HEK293 (cell line): Measurements from ENCODE around the gene MCCC2.

Experiments
- CTCF ChIA-PET: fragments of 350-600 bp; formaldehyde crosslinking; extraction: SDS; loops from one replicate; lab custom pipeline; 2021; ENCODE audit warnings: antibody characterized with exemption; lab: Yijun Ruan, JAX
- POLR2A ChIA-PET: fragments of 300-600 bp; formaldehyde crosslinking; extraction: SDS; loops from one replicate; lab custom pipeline; 2020; ENCODE audit warnings: antibody characterized with exemption, inconsistent platforms; lab: Yijun Ruan, JAX
- H3K27ac ChIP-seq: fragments of 200-500 bp; sonication (Bioruptor generic); 2 replicates; pipeline ENCODE4 v1.5.1; 2014; ENCODE audit warnings: low read depth, low read length, control low read depth, inconsistent platforms; ENCODE audit errors: extremely low read depth
- H3K36me3 ChIP-seq, 2 experiments: fragments of 200-500 bp in 1 of 2; sonication (Bioruptor generic) in 1 of 2; 1 replicate in 1 of 2; 2 replicates in 1 of 2; pipeline ENCODE4 v1.5.1; 2014 to 2017; ENCODE audit warnings: inconsistent platforms in 2 of 2, low read length in 2 of 2; ENCODE audit not compliant: control insufficient read depth in 2 of 2, insufficient read depth in 1 of 2
- H3K4me1 ChIP-seq: fragments of 200-500 bp; sonication (Bioruptor generic); 2 replicates; pipeline ENCODE4 v1.5.1; 2014; ENCODE audit warnings: mild to moderate bottlenecking, low read length, inconsistent platforms; ENCODE audit not compliant: control insufficient read depth, insufficient read depth
- H3K4me3 ChIP-seq: 2 replicates; pipeline ENCODE4 v1.5.1; 2011; ENCODE audit warnings: low read depth, mild to moderate bottlenecking, control low read depth, low read length, moderate library complexity
- H3K9me3 ChIP-seq: fragments of 200-500 bp; sonication (Bioruptor generic); 2 replicates; pipeline ENCODE4 v1.5.1; 2014; ENCODE audit warnings: low read depth, low read length, inconsistent platforms; ENCODE audit not compliant: control insufficient read depth, insufficient read depth
- INSM2 ChIP-seq: fragments of 450-650 bp; formaldehyde crosslinking; IDR thresholded peaks from 2 replicates; pipeline ENCODE4 v1.5.1; 2016; ENCODE audit warnings: missing biosample characterization, missing genetic modification characterization
- PATZ1 ChIP-seq: fragments of 450-650 bp; formaldehyde crosslinking; IDR thresholded peaks from 2 replicates; pipeline ENCODE4 v1.5.1; 2016; ENCODE audit warnings: missing biosample characterization, missing genetic modification characterization
- RBAK ChIP-seq: fragments of 450-650 bp; formaldehyde crosslinking; IDR thresholded peaks from 2 replicates; pipeline ENCODE4 v1.5.1; 2016; ENCODE audit warnings: missing biosample characterization, missing genetic modification characterization
- ZBTB48 ChIP-seq: fragments of 450-650 bp; formaldehyde crosslinking; IDR thresholded peaks from 2 replicates; pipeline ENCODE4 v1.5.1; 2016; ENCODE audit warnings: missing biosample characterization, missing genetic modification characterization
- ZNF133 ChIP-seq: fragments of 450-650 bp; formaldehyde crosslinking; IDR thresholded peaks from 2 replicates; pipeline ENCODE4 v1.5.1; 2016; ENCODE audit warnings: missing biosample characterization, missing genetic modification characterization
- ZNF175 ChIP-seq: fragments of 450-650 bp; formaldehyde crosslinking; IDR thresholded peaks from 2 replicates; pipeline ENCODE4 v1.5.1; 2016; ENCODE audit warnings: missing biosample characterization, missing genetic modification characterization
- ZNF184 ChIP-seq: fragments of 450-650 bp; IDR thresholded peaks from 2 replicates; pipeline ENCODE4 v1.5.1; 2018; ENCODE audit warnings: missing biosample characterization, mild to moderate bottlenecking, missing genetic modification characterization
- ZNF26 ChIP-seq: fragments of 450-650 bp; formaldehyde crosslinking; IDR thresholded peaks from 2 replicates; pipeline ENCODE4 v1.5.1; 2016; ENCODE audit warnings: missing biosample characterization, missing genetic modification characterization
- ZNF324 ChIP-seq: fragments of 450-650 bp; formaldehyde crosslinking; IDR thresholded peaks from 2 replicates; pipeline ENCODE4 v1.5.1; 2016; ENCODE audit warnings: missing biosample characterization, missing genetic modification characterization
- ZNF354C ChIP-seq: fragments of 450-650 bp; formaldehyde crosslinking; IDR thresholded peaks from 2 replicates; pipeline ENCODE4 v1.5.1; 2016; ENCODE audit warnings: missing biosample characterization, missing genetic modification characterization, low read depth, borderline replicate concordance
- ZNF391 ChIP-seq: fragments of 450-650 bp; formaldehyde crosslinking; IDR thresholded peaks from 2 replicates; pipeline ENCODE4 v1.5.1; 2016; ENCODE audit warnings: low read depth, missing biosample characterization, missing genetic modification characterization, borderline replicate concordance
- ZNF555 ChIP-seq: fragments of 450-650 bp; formaldehyde crosslinking; conservative IDR thresholded peaks from 2 replicates; pipeline ENCODE4 v1.5.1; 2017; ENCODE audit warnings: missing biosample characterization, mild to moderate bottlenecking, missing genetic modification characterization, inconsistent platforms
- ZNF561 ChIP-seq: fragments of 450-650 bp; IDR thresholded peaks from 2 replicates; pipeline ENCODE4 v1.5.1; 2018; ENCODE audit warnings: missing biosample characterization, missing genetic modification characterization, borderline replicate concordance
- ZNF658 ChIP-seq: fragments of 450-650 bp; formaldehyde crosslinking; IDR thresholded peaks from 2 replicates; pipeline ENCODE4; 2016; ENCODE audit warnings: missing biosample characterization, missing genetic modification characterization
- ZNF670 ChIP-seq: fragments of 450-650 bp; formaldehyde crosslinking; IDR thresholded peaks from 2 replicates; pipeline ENCODE4 v1.5.1; 2016; ENCODE audit warnings: missing biosample characterization, missing genetic modification characterization, low read depth
- ZNF704 ChIP-seq: fragments of 450-650 bp; formaldehyde crosslinking; IDR thresholded peaks from 2 replicates; pipeline ENCODE4 v1.5.1; 2016; ENCODE audit warnings: missing biosample characterization, missing genetic modification characterization
- ZSCAN23 ChIP-seq: fragments of 450-650 bp; formaldehyde crosslinking; IDR thresholded peaks from 2 replicates; pipeline ENCODE4 v1.5.1; 2016; ENCODE audit warnings: missing biosample characterization, missing genetic modification characterization
- ZSCAN30 ChIP-seq: fragments of 450-650 bp; IDR thresholded peaks from 2 replicates; pipeline ENCODE4 v1.5.1; 2018; ENCODE audit warnings: missing biosample characterization, mild to moderate bottlenecking, missing genetic modification characterization, moderate library complexity
- TF ChIP-seq, protein P1 (sequence below): fragments of 450-650 bp; formaldehyde crosslinking; optimal IDR thresholded peaks from 2 replicates; pipeline ENCODE3; 2016; ENCODE audit warnings: missing biosample characterization, mild to moderate bottlenecking, missing genetic modification characterization
- TF ChIP-seq, protein P2 (sequence below): fragments of 450-650 bp; formaldehyde crosslinking; IDR thresholded peaks from 2 replicates; pipeline ENCODE4 v1.5.1; 2016; ENCODE audit warnings: missing biosample characterization, missing genetic modification characterization
- TF ChIP-seq, protein P3 (sequence below): fragments of 450-650 bp; formaldehyde crosslinking; conservative IDR thresholded peaks from 2 replicates; pipeline ENCODE4 v1.5.1; 2016; ENCODE audit warnings: low read depth, missing biosample characterization, missing genetic modification characterization

Gene MCCC2

GRCh38 chr5:71633255-71634155 is 46.4 kb downstream of the MCCC2 start (continued):
- TF ChIP-seq ZNF555 (no peak), RBAK (tag by site-specific recombination) (no peak), ZNF561 (tag by site-specific recombination) (no peak), ZSCAN23 (tag by site-specific recombination) (no peak)
- TF ChIP-seq, protein P1, sequence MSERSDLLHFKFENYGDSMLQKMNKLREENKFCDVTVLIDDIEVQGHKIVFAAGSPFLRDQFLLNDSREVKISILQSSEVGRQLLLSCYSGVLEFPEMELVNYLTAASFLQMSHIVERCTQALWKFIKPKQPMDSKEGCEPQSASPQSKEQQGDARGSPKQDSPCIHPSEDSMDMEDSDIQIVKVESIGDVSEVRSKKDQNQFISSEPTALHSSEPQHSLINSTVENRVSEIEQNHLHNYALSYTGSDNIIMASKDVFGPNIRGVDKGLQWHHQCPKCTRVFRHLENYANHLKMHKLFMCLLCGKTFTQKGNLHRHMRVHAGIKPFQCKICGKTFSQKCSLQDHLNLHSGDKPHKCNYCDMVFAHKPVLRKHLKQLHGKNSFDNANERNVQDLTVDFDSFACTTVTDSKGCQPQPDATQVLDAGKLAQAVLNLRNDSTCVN (tag by site-specific recombination) = no peak

DNA sequence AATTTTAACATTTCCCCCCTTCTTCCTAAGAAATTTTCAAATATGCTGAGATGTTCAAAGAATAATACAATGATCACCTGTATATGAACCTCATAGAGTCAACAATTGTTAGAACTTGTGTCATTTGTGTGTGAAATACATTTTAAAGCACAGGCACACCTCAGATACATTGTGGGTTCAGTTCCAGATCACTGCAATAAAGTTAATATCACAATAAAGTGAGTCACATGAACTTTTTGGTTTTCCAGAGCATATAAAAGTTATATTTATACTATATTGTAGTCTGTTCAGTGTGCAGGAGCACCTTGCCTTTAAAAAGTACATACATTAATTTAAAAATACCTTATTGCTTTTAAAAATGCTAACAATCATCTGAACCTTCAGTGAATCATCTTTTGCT is 50.0 kb downstream of the MCCC2 start:
- TF ChIP-seq, protein P2, sequence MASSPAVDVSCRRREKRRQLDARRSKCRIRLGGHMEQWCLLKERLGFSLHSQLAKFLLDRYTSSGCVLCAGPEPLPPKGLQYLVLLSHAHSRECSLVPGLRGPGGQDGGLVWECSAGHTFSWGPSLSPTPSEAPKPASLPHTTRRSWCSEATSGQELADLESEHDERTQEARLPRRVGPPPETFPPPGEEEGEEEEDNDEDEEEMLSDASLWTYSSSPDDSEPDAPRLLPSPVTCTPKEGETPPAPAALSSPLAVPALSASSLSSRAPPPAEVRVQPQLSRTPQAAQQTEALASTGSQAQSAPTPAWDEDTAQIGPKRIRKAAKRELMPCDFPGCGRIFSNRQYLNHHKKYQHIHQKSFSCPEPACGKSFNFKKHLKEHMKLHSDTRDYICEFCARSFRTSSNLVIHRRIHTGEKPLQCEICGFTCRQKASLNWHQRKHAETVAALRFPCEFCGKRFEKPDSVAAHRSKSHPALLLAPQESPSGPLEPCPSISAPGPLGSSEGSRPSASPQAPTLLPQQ = no peak
- no peak for TF ChIP-seq ZSCAN30 (tag by site-specific recombination)
- TF ChIP-seq ZNF670 (tag by site-specific recombination) = no peak
- no peak for TF ChIP-seq ZNF391
- TF ChIP-seq ZNF324 (tag by site-specific recombination) = no peak
- TF ChIP-seq ZNF354C (tag by site-specific recombination) = no peak
- no peak for TF ChIP-seq ZSCAN23 (tag by site-specific recombination)
- TF ChIP-seq, protein P3, sequence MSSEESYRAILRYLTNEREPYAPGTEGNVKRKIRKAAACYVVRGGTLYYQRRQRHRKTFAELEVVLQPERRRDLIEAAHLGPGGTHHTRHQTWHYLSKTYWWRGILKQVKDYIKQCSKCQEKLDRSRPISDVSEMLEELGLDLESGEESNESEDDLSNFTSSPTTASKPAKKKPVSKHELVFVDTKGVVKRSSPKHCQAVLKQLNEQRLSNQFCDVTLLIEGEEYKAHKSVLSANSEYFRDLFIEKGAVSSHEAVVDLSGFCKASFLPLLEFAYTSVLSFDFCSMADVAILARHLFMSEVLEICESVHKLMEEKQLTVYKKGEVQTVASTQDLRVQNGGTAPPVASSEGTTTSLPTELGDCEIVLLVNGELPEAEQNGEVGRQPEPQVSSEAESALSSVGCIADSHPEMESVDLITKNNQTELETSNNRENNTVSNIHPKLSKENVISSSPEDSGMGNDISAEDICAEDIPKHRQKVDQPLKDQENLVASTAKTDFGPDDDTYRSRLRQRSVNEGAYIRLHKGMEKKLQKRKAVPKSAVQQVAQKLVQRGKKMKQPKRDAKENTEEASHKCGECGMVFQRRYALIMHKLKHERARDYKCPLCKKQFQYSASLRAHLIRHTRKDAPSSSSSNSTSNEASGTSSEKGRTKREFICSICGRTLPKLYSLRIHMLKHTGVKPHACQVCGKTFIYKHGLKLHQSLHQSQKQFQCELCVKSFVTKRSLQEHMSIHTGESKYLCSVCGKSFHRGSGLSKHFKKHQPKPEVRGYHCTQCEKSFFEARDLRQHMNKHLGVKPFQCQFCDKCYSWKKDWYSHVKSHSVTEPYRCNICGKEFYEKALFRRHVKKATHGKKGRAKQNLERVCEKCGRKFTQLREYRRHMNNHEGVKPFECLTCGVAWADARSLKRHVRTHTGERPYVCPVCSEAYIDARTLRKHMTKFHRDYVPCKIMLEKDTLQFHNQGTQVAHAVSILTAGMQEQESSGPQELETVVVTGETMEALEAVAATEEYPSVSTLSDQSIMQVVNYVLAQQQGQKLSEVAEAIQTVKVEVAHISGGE (tag by site-specific recombination) = no peak
- TF ChIP-seq INSM2 = no peak
- TF ChIP-seq ZNF658 = no peak
- TF ChIP-seq ZBTB48 (tag by site-specific recombination) = no peak
- no peak for TF ChIP-seq ZNF175 (tag by site-specific recombination)
- TF ChIP-seq RBAK (tag by site-specific recombination) = no peak
- TF ChIP-seq ZNF26 (tag by site-specific recombination) = no peak
- no peak for TF ChIP-seq ZNF133 (tag by site-specific recombination)
- TF ChIP-seq ZNF704 (tag by site-specific recombination) = no peak
- TF ChIP-seq PATZ1 (tag by site-specific recombination) = no peak
- no peak for TF ChIP-seq ZNF184 (tag by site-specific recombination)
- Histone ChIP-seq H3K9me3 (no peaks in the 10 kb centered on the region), H3K27ac (no peak overlapping the region), H3K36me3 (peaks cover 3 to 47% of the 10 kb centered on the region in 2 experiments), H3K4me3 (no peak overlapping the region), H3K4me1 (no peaks in the 10 kb centered on the region)
- CTCF ChIA-PET = no interaction called here
- POLR2A ChIA-PET = no interaction called here
